Dedifferentiated amniotic fluid mesenchymal stem cell (primary cell): ENCODE measurements around the gene RPS19BP1.
A peak's percentile ranks its signal among the peaks of the same experiment; 100 is the strongest.
"Not testable (repeated sequence)": the region's sequence is repeated elsewhere in the genome, so short reads cannot be mapped to it uniquely, and the experiment has no call there.

ENCODE experiments used
- DNase-seq: peaks from one replicate; pipeline ENCODE4 v3.0.0-alpha.2; 2016; ENCODE audit errors: extremely low spot score

RPS19BP1 gene

DNA sequence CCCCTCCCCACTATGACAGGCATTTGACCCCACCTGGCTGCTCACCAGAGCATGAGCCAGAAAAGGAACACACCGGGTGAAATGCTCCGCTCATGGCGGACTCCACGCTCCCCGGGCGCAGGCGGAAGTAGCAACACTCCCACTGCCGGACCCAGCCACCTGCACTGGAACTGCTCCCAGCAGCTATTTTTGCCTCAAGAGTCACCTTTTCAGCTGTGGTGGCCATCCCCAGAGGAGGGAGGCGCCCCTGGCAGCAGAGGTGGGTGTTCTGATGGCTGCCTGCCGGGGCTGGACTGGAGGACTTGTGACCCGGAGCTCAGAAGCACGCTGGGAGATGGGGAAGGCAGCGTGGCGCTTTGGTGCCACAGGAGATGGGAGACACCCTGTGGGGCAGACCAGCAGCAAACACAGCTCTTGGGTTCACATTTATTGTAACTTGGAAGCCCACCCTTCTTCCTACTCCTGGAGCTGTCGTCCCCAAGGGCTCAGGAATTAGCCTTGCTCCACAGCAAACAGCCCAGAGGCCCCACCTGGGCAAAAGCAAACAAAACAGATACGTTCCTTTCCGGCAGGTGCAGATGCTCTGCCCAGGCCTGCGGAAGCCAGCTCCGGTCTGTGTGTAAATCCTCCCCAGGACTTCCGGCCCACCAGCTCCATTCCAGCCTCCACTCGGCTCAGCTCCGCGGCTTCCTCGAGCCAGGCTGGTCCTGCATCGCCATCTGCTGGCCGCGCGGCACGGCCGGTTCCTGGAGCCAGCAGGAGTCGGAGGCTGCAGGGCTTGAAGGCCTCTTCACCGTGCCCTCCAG, 3.7 kb downstream of the RPS19BP1 start:
- DNase-seq = peak; percentile 90

GRCh38 chr22:39528080-39528661, 4.4 kb downstream of the RPS19BP1 start:
- no peak for DNase-seq

DNA sequence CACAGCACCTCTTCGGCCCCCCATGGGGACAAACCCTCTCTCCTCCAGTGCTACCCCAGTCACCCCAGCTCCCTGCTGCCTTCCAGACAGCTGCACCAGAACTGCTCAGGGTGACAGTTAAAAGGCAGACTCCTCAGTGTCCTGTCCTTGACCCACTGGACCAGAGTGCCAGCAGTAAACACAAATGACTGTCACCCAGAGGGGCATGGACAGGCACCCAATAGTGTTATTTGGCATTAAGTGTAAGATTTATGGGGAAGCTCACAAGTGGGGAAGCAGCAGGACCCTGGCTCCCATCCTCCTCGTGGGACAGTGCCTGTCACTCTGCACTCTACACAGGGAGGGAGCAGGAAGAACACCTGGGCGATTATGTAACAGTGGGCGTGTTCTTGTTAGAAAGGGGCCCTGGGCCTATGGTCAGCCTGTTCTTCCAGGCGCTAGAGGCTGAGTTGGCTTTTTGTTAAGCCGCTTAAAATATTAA, 5.0 kb downstream of the RPS19BP1 start:
- no peak for DNase-seq

- no peak for DNase-seq
Measured at GRCh38 chr22:39526736-39527171, 5.8 kb downstream of the RPS19BP1 start.

- DNase-seq = no peak
Measured at GRCh38 chr22:39525658-39525975, 6.9 kb downstream of the RPS19BP1 start.

DNA sequence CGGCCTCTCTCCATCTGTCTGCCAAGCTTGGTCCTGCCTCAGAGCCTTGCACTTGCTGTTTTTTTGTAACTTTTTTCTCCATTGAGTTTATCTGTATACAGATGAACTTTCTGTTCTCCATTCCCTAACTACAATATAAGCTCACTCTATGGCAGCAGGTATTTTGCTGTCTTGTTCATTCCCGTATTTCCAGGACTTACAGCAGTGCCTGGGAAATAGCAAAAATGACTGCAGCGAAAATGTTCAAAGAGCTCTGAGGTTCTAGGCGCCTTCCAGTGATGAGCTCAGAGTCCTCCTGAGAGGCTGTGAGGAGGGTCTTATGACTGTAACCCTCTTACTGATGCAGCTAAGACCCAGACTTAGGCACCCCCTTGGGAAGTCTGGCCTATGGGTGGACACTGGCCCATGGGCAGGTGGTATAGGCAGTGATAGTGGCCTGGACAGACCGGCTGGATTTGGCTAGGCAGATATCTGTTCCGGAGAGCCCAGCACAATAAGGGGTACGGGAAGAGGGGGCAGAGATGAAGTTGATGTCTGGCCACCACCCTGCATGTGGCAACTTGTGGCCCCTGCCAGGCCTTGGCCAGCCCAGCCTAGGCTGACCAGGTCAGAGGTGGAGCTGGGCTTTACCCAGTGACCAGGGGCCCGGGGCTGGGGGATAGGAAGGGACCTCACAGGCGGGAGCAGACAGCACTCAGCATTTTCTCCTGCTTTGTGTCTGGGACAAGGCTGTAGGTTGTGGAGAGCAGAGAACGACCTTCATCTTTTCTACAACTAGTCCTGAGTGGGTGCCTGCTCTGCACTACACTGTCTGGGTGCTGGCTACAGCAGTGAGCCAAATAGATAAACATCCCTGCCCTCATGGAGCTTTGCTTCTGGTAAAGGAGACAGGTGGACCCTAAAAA, 7.5 kb downstream of the RPS19BP1 start:
- no peak for DNase-seq

- no peak for DNase-seq
Measured at GRCh38 chr22:39524089-39524752, 8.3 kb downstream of the RPS19BP1 start.

GRCh38 chr22:39522567-39523300, 9.8 kb downstream of the RPS19BP1 start:
- no peak for DNase-seq

DNA sequence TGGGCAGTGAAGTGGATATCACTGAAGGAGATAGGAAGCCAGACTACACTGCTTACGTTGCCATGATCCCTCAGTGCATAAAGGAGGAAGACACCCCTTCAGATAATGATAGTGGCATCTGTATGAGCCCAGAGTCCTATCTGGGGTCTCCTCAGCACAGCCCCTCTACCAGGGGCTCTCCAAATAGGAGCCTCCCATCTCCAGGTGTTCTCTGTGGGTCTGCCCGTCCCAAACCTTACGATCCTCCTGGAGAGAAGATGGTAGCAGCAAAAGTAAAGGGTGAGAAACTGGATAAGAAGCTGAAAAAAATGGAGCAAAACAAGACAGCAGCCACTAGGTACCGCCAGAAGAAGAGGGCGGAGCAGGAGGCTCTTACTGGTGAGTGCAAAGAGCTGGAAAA, 10.5 kb downstream of the RPS19BP1 start:
- DNase-seq = not testable (repeated sequence)

GRCh38 chr22:39521106-39521885, 11.3 kb downstream of the RPS19BP1 start:
- DNase-seq = peak; percentile 64

GRCh38 chr22:39520226-39521105, 12.1 kb downstream of the RPS19BP1 start, which contains the start of gene ATF4:
Gene ATF4 (plus strand): TSS chr22:39520562. CDS start chr22:39521446, 884 bp downstream.
- DNase-seq = peak; percentile 30

- DNase-seq = peak; percentile 99
Measured at GRCh38 chr22:39519681-39520225, 12.8 kb downstream of the RPS19BP1 start.

GRCh38 chr22:39518996-39519680, 13.4 kb downstream of the RPS19BP1 start:
- DNase-seq = peak; percentile 31

- no peak for DNase-seq
Measured at GRCh38 chr22:39518144-39518786, 14.3 kb downstream of the RPS19BP1 start.

- DNase-seq = no peak
Measured at GRCh38 chr22:39517470-39517869, 15.1 kb downstream of the RPS19BP1 start.

DNA sequence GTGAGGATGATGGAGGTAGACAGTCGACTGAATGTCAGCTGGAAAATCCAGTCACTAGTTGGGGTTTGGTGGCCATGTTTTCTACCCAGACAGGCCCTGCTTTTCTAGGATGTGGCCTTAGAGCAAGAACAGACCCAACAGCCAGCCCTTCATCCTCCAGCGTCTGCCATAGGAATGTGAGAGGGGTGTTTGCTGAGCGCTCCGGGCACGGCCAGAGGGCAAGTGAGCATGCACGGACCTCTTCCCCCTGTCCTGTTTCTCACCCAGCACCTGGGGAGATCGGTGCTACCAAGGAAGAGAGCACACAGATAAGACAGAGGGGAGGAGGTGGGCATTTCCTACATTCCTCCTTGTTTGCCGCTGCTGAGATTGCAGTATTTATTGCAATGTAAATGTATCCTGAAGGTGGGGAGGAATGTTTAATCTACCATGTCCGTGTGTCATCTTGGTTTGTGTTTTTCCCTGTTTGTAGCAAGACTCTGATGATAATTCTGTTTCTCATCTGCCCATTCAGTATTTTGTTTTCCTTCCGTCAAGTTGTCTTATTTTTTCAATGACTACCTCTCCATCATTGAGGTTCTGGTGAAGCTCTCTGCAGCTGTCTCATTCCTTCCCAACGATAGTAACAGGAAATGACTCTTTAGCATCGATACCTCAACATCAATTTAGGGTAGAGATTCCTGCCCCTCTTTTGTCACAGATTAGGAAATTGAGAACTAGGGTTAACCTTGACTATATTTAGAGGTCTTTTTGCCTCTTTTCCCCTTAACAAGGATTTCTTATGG, 17.1 kb downstream of the RPS19BP1 start:
- DNase-seq = no peak
